IPS DF 4.7 (cell line): ENCODE measurements around the gene GLI2.

Experiments
- DNase-seq: peaks from one replicate; pipeline ENCODE4 v3.0.0-alpha.2; 2013; ENCODE audit warnings: low spot score; ENCODE audit errors: extremely low read depth

The GLI2 gene

GRCh38 chr2:120769076-120769786, 33.6 kb downstream of the GLI2 start:
- DNase-seq = no peak

- DNase-seq = no peak
Observed at GRCh38 chr2:120769787-120770120, 34.1 kb downstream of the GLI2 start.

GRCh38 chr2:120770176-120770575, 34.5 kb downstream of the GLI2 start:
- no peak for DNase-seq

GRCh38 chr2:120770641-120771040, 35.0 kb downstream of the GLI2 start:
- no peak for DNase-seq

GRCh38 chr2:120771111-120771780, 35.6 kb downstream of the GLI2 start:
- no peak for DNase-seq

GRCh38 chr2:120771781-120772208, 36.1 kb downstream of the GLI2 start:
- no peak for DNase-seq

- no peak for DNase-seq
Observed at GRCh38 chr2:120772261-120772660, 36.6 kb downstream of the GLI2 start.

- no peak for DNase-seq
Observed at GRCh38 chr2:120773186-120773800, 37.6 kb downstream of the GLI2 start.

GRCh38 chr2:120774557-120775160, 39.0 kb downstream of the GLI2 start:
- DNase-seq = no peak

- no peak for DNase-seq
Observed at GRCh38 chr2:120775194-120775593, 39.5 kb downstream of the GLI2 start.

GRCh38 chr2:120775801-120776589, 40.3 kb downstream of the GLI2 start:
- no peak for DNase-seq

GRCh38 chr2:120776649-120777048, 41.0 kb downstream of the GLI2 start:
- no peak for DNase-seq

GRCh38 chr2:120777170-120777751, 41.6 kb downstream of the GLI2 start:
- DNase-seq = no peak

GRCh38 chr2:120777787-120778186, 42.1 kb downstream of the GLI2 start:
- no peak for DNase-seq

GRCh38 chr2:120778244-120778643, 42.6 kb downstream of the GLI2 start:
- no peak for DNase-seq

GRCh38 chr2:120779781-120780283, 44.2 kb downstream of the GLI2 start:
- no peak for DNase-seq

- DNase-seq = no peak
Observed at GRCh38 chr2:120780402-120780801, 44.7 kb downstream of the GLI2 start.

GRCh38 chr2:120783371-120783791, 47.7 kb downstream of the GLI2 start:
- DNase-seq = no peak

GRCh38 chr2:120783969-120784372, 48.3 kb downstream of the GLI2 start:
- no peak for DNase-seq
